Endodermal cell (in vitro differentiated cells): ENCODE measurements around the gene ROR2. TPM values are rescaled to one million over a fixed set of nuclear protein-coding genes. Genes with fewer than 3 reads are reported as not detected.

Experiments
- DNase-seq: peaks from one replicate; pipeline ENCODE4 v3.0.0-alpha.2; 2017
- H3K27ac ChIP-seq: 2 replicates; pipeline ENCODE4 v1.5.1; 2013; ENCODE audit warnings: mild to moderate bottlenecking, low read depth, low read length, moderate library complexity
- H3K27me3 ChIP-seq: 2 replicates; pipeline ENCODE4 v1.6.1; 2013; ENCODE audit warnings: mild to moderate bottlenecking, low read length, moderate library complexity; ENCODE audit not compliant: insufficient read depth, control insufficient read depth, poor library complexity, severe bottlenecking
- H3K36me3 ChIP-seq: 2 replicates; pipeline ENCODE4 v1.7.0; 2013; ENCODE audit warnings: mild to moderate bottlenecking, low read length, moderate library complexity; ENCODE audit not compliant: control insufficient read depth, insufficient read depth
- H3K4me1 ChIP-seq: one replicate; pipeline ENCODE4 v1.7.0; 2013; ENCODE audit warnings: low read length; ENCODE audit not compliant: control insufficient read depth, insufficient read depth
- H3K4me3 ChIP-seq: 2 replicates; pipeline ENCODE4 v1.5.1; 2013; ENCODE audit warnings: mild to moderate bottlenecking, low read length, moderate library complexity
- H3K9ac ChIP-seq: 2 replicates; pipeline ENCODE4 v1.6.1; 2013; ENCODE audit warnings: mild to moderate bottlenecking, low read length, moderate library complexity; ENCODE audit not compliant: poor library complexity, severe bottlenecking; ENCODE audit errors: extremely low read depth
- H3K9me3 ChIP-seq: 2 replicates; pipeline ENCODE4 v1.6.1; 2013; ENCODE audit warnings: mild to moderate bottlenecking, low read length, moderate library complexity; ENCODE audit not compliant: control insufficient read depth
- H3K27ac Mint-ChIP-seq: 2 replicates; pipeline ENCODE4 v1.8.0; 2020; ENCODE audit warnings: mixed read lengths
- H3K27me3 Mint-ChIP-seq: 2 replicates; pipeline ENCODE4 v1.8.0; 2021; ENCODE audit warnings: mild to moderate bottlenecking, mixed read lengths; ENCODE audit not compliant: insufficient read depth
- H3K36me3 Mint-ChIP-seq: 2 replicates; pipeline ENCODE4 v1.8.0; 2020; ENCODE audit warnings: low read depth, mixed read lengths
- H3K4me1 Mint-ChIP-seq: 2 replicates; pipeline ENCODE4 v1.8.0; 2020; ENCODE audit warnings: mixed read lengths
- H3K4me3 Mint-ChIP-seq: 2 replicates; pipeline ENCODE4 v1.8.0; 2020; ENCODE audit warnings: mild to moderate bottlenecking, moderate library complexity, mixed read lengths
- H3K9me3 Mint-ChIP-seq: 2 replicates; pipeline ENCODE4 v1.8.0; 2020; ENCODE audit warnings: mild to moderate bottlenecking, mixed read lengths
- WGBS, 2 experiments: methylation state at CpG; one replicate each; pipeline versions ENCODE4 v1.1.5 to v1.1.7; 2013; ENCODE audit warnings: missing lambda C conversion rate in 2 of 2, mixed read lengths in 1 of 2; ENCODE audit not compliant: insufficient coverage in 1 of 2, insufficient read length in 1 of 2; 5-methylcytosine and 5-hydroxymethylcytosine counted together
- total RNA-seq, 2 donors: library from RNA; stranded (reverse); fragmentation: NEBNext Ultra II Directional in 1 of 2; extraction: Animal tissue kit (Norgen Biotek cat#: 25700) in 1 of 2; gene quantifications; 2 replicates in 1 of 2; 3 replicates in 1 of 2; pipeline ENCODE4 v1.2.1, GENCODE V29; 2021
- TF ChIP-seq, protein P1 (sequence below): fragments of 200-600 bp; sonication (generic); conservative IDR thresholded peaks from 2 replicates; pipeline ENCODE4 v1.5.0; 2021; ENCODE audit warnings: antibody characterized with exemption, mild to moderate bottlenecking

The ROR2 gene
- total RNA-seq, 2 donors from 2014 or later, result 104 to 160 TPM

GRCh38 chr9:91697201-91697600 lies 252.8 kb downstream of the ROR2 start:
- Histone ChIP-seq H3K27ac (no peak overlapping the region), H3K4me3 (no peak overlapping the region), H3K9me3 (no peaks in the 10 kb centered on the region), H3K36me3 (peaks cover 13% of the 10 kb centered on the region), H3K4me1 (peaks cover 9% of the 10 kb centered on the region), H3K9ac (no peak overlapping the region), H3K27me3 (no peaks in the 10 kb centered on the region)
- TF ChIP-seq, protein P1, sequence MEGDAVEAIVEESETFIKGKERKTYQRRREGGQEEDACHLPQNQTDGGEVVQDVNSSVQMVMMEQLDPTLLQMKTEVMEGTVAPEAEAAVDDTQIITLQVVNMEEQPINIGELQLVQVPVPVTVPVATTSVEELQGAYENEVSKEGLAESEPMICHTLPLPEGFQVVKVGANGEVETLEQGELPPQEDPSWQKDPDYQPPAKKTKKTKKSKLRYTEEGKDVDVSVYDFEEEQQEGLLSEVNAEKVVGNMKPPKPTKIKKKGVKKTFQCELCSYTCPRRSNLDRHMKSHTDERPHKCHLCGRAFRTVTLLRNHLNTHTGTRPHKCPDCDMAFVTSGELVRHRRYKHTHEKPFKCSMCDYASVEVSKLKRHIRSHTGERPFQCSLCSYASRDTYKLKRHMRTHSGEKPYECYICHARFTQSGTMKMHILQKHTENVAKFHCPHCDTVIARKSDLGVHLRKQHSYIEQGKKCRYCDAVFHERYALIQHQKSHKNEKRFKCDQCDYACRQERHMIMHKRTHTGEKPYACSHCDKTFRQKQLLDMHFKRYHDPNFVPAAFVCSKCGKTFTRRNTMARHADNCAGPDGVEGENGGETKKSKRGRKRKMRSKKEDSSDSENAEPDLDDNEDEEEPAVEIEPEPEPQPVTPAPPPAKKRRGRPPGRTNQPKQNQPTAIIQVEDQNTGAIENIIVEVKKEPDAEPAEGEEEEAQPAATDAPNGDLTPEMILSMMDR, result no peak
- H3K27ac Mint-ChIP-seq, result no peak overlapping the region
- H3K27me3 Mint-ChIP-seq, result no peaks in the 10 kb centered on the region
- H3K4me1 Mint-ChIP-seq, result peaks cover 25% of the 10 kb centered on the region
- H3K36me3 Mint-ChIP-seq, result no peaks in the 10 kb centered on the region
- no peak overlapping the region for H3K4me3 Mint-ChIP-seq
- H3K9me3 Mint-ChIP-seq, result no peaks in the 10 kb centered on the region
- WGBS, 2 experiments, result 94% methylated on average over 7 of the region's 7 CpGs; no CpG with 5 or more reads in 1 of the 2 experiments
- no peak for DNase-seq

- Histone ChIP-seq H3K9ac (no peak overlapping the region), H3K4me3 (no peak overlapping the region), H3K27ac (no peak overlapping the region), H3K27me3 (no peaks in the 10 kb centered on the region), H3K4me1 (peaks cover 9% of the 10 kb centered on the region), H3K36me3 (peaks cover 30% of the 10 kb centered on the region), H3K9me3 (no peaks in the 10 kb centered on the region)
- H3K4me1 Mint-ChIP-seq, result peaks cover 25% of the 10 kb centered on the region
- H3K9me3 Mint-ChIP-seq, result no peaks in the 10 kb centered on the region
- H3K27me3 Mint-ChIP-seq, result no peaks in the 10 kb centered on the region
- H3K36me3 Mint-ChIP-seq, result no peaks in the 10 kb centered on the region
- no peak for DNase-seq
- no peak overlapping the region for H3K27ac Mint-ChIP-seq
- H3K4me3 Mint-ChIP-seq, result no peak overlapping the region
- TF ChIP-seq, protein P1, result no peak
- 84 to 87% methylated on average over 6 of the region's 6 CpGs for WGBS, 2 experiments
These were observed 255.8 kb downstream of the ROR2 start for GRCh38 chr9:91694081-91694870.

GRCh38 chr9:91693226-91693625 lies 256.8 kb downstream of the ROR2 start:
- Histone ChIP-seq H3K4me3 (no peak overlapping the region), H3K4me1 (peaks cover 9% of the 10 kb centered on the region), H3K9ac (no peak overlapping the region), H3K36me3 (peaks cover 38% of the 10 kb centered on the region), H3K27ac (no peak overlapping the region), H3K27me3 (no peaks in the 10 kb centered on the region), H3K9me3 (no peaks in the 10 kb centered on the region)
- H3K9me3 Mint-ChIP-seq, result no peaks in the 10 kb centered on the region
- WGBS, 2 experiments, result 41 to 60% methylated on average over 4 to 7 of the region's 7 CpGs
- TF ChIP-seq, protein P1, result no peak
- H3K4me1 Mint-ChIP-seq, result peaks cover 25% of the 10 kb centered on the region
- peak overlapping the region; percentile 57 for H3K27ac Mint-ChIP-seq
- DNase-seq, result peak; percentile 78
- H3K27me3 Mint-ChIP-seq, result no peaks in the 10 kb centered on the region
- no peaks in the 10 kb centered on the region for H3K36me3 Mint-ChIP-seq
- no peak overlapping the region for H3K4me3 Mint-ChIP-seq
